ENCODE data around the gene PTDSS2.

The PTDSS2 gene

DNA sequence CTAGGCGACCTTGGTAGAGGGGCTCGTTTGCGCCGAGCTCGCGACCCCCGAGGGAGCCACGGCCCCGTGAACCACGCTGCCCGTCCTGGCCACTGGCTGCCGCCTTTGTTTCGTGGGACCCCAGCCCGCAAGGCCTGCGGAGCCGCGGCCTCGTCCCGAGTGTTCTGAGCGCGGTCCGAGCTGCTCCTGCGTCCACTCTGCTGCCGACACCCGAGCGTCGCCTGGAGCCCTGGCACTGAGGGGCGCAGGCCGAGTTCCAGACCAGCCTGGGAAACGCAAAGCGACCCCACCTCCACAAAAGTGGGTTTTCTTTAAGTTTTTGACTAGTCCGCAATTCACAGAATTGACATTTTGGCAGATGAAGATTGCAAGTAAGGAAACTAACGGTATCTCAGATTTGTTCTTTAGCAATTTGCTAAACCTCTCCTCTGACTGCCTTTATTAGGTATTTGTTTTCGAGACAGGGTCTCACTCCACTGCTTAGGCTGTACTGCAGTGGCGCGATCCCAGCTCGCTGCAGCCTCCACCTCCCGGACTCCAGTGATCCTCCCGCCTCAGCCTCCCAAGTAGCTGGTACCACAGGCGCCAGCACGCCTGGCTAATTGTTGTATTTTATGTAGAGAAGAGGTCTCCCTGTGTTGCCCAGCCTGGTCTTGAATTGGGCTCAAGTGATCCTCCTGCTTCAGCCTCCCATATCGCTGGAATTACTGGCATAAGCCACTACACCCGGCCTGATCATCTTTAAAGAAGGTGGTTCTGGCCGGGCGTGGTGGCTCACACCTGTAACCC lies 57.8 kb downstream of the PTDSS2 start:
- TF ChIP-seq, protein P1, sequence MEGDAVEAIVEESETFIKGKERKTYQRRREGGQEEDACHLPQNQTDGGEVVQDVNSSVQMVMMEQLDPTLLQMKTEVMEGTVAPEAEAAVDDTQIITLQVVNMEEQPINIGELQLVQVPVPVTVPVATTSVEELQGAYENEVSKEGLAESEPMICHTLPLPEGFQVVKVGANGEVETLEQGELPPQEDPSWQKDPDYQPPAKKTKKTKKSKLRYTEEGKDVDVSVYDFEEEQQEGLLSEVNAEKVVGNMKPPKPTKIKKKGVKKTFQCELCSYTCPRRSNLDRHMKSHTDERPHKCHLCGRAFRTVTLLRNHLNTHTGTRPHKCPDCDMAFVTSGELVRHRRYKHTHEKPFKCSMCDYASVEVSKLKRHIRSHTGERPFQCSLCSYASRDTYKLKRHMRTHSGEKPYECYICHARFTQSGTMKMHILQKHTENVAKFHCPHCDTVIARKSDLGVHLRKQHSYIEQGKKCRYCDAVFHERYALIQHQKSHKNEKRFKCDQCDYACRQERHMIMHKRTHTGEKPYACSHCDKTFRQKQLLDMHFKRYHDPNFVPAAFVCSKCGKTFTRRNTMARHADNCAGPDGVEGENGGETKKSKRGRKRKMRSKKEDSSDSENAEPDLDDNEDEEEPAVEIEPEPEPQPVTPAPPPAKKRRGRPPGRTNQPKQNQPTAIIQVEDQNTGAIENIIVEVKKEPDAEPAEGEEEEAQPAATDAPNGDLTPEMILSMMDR (IDR thresholded peaks at IDR 0.05; ENCODE audit: insufficient read depth, low read length, poor library complexity, severe bottlenecking), result no peak
- Histone ChIP-seq H3K27me3 (replicated peaks; ENCODE audit: control insufficient read depth, insufficient read depth, low read length) (no peaks in the 10 kb centered on the region), H3K36me3 (ENCODE audit: control insufficient read depth, insufficient read depth, low read length) (peaks cover 3% of the 10 kb centered on the region), H3K4me3 (replicated peaks; ENCODE audit: low read depth, low read length) (peak overlapping the region; percentile 67)
- DNase-seq (ENCODE audit: extremely low read depth, insufficient read length), result no peak

DNA sequence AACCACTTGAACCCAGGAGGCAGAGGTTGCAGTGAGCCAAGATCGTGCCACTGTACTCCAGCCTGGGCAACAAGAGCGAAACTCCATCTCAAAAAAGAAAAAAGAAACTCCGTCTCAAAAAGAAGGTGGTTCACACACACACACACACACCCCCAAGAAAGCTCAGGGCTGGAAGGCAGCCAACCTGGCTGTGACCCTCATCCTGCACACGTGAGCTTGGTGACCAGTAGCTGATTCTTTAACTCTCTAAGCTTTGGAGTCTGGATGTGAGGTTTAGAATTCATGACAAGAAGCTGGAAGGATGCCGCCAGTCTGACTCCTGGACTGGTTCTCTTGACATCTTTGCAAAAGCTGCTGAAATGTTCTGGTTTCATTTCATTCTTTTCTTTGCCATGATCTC lies 58.9 kb downstream of the PTDSS2 start:
- Histone ChIP-seq H3K36me3 (ENCODE audit: control insufficient read depth, insufficient read depth, low read length) (peaks cover 3% of the 10 kb centered on the region), H3K27me3 (replicated peaks; ENCODE audit: control insufficient read depth, insufficient read depth, low read length) (no peaks in the 10 kb centered on the region), H3K4me3 (replicated peaks; ENCODE audit: low read depth, low read length) (no peak overlapping the region)
- TF ChIP-seq, protein P1 (IDR thresholded peaks at IDR 0.05; ENCODE audit: insufficient read depth, low read length, poor library complexity, severe bottlenecking), result no peak
- DNase-seq (ENCODE audit: extremely low read depth, insufficient read length), result no peak

DNA sequence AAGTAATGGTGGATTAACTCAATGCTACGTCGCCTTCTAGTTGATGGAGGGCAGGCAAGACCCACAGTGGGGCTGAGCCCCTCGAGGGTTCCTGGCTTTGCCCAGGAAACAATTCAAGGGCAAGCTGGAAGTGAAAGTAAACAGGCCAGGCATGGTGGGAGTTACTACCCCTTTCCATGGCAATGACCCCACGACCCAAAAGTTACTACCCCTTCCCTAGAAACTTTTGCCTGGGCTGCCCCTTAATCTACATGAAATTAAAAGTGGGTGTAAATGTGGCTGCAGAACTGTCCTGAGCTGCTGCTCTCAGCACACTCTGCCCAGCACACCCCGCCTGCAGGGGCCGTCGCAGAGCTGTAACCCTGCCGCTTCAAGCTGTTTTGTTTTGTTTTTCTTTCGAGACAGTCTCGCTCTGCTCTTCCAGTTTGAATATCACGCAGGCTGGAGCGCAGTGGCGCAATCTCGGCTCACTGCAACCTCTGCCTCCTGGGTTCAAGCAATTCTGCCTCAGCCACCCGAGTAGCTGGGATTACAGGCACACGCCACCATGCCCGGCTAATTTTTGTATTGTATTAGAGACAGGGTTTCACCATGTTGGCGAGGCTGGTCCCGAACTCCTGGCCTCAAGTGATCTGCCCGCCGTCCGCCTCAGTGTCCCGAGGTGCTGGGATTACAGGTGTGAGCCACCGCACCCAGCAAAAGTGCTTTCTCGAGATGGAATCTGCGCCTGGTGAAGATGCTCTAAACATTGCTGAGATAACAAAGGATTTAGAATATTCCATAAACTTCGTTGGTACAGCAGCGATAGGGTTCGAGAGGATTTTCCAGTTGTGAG lies 62.9 kb downstream of the PTDSS2 start:
- TF ChIP-seq, protein P1 (IDR thresholded peaks at IDR 0.05; ENCODE audit: insufficient read depth, low read length, poor library complexity, severe bottlenecking), result no peak
- Histone ChIP-seq H3K27me3 (replicated peaks; ENCODE audit: control insufficient read depth, insufficient read depth, low read length) (no peaks in the 10 kb centered on the region), H3K36me3 (ENCODE audit: control insufficient read depth, insufficient read depth, low read length) (peaks cover 3% of the 10 kb centered on the region), H3K4me3 (replicated peaks; ENCODE audit: low read depth, low read length) (no peak overlapping the region)
- DNase-seq (ENCODE audit: extremely low read depth, insufficient read length), result no peak

DNA sequence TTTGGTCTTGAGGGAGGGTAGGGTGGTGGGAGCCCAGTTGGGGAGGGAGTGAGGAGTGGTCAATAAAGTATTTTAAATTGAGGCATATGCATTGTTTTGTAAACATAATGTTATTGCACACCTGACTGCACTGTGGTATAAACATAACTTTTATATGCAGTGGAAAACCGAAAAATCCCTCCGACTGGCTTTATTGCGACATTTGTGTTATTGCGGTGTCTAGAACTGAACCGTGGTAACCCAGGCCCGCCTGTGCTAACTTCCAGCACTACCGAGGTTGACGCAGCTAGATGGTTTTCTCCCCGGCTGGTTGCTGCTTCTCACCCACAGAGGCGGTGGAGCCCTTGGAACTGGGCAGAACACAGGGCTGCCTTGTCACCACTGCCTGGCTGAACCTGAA lies 64.5 kb downstream of the PTDSS2 start:
- TF ChIP-seq, protein P1 (IDR thresholded peaks at IDR 0.05; ENCODE audit: insufficient read depth, low read length, poor library complexity, severe bottlenecking), result no peak
- Histone ChIP-seq H3K27me3 (replicated peaks; ENCODE audit: control insufficient read depth, insufficient read depth, low read length) (no peaks in the 10 kb centered on the region), H3K4me3 (replicated peaks; ENCODE audit: low read depth, low read length) (no peak overlapping the region), H3K36me3 (ENCODE audit: control insufficient read depth, insufficient read depth, low read length) (peaks cover 2% of the 10 kb centered on the region; the same call in 1 of the 2 replicates)
- no peak for DNase-seq (ENCODE audit: extremely low read depth, insufficient read length)

DNA sequence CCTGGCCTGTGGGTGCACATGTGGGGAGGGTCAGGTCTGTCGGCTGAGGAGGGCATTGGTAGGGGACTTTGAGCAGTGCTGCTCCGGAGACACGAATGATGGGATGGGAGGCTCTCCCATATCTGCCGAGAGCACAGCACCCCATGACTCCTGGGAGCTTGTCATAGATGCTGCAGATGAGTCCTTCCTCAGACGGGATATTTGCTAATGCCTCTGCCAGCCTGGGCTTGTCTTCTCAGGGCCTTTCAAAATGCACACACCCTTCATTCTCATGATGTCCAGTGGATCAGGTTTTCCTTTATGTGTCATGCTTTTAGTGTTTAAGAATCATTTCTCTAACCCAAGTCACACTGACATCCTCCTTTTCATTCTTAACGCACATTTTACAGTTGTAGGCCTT lies 65.1 kb downstream of the PTDSS2 start:
- Histone ChIP-seq H3K27me3 (replicated peaks; ENCODE audit: control insufficient read depth, insufficient read depth, low read length) (no peaks in the 10 kb centered on the region), H3K36me3 (ENCODE audit: control insufficient read depth, insufficient read depth, low read length) (no peaks in the 10 kb centered on the region; the same call in 1 of the 2 replicates), H3K4me3 (replicated peaks; ENCODE audit: low read depth, low read length) (no peak overlapping the region)
- TF ChIP-seq, protein P1 (IDR thresholded peaks at IDR 0.05; ENCODE audit: insufficient read depth, low read length, poor library complexity, severe bottlenecking), result no peak
- DNase-seq (ENCODE audit: extremely low read depth, insufficient read length), result no peak
